Vagina (tissue), 2 donors: ENCODE measurements around the gene S100PBP. TPM values are rescaled to one million over a fixed set of nuclear protein-coding genes. Genes with fewer than 3 reads are reported as not detected.
"Not testable (repeated sequence)": the region's sequence is repeated elsewhere in the genome, so short reads cannot be mapped to it uniquely, and the experiment has no call there.

Experiments used
- DNase-seq, 2 donors: peaks; one replicate each; pipeline ENCODE4 v3.0.0-alpha.2; 2017; ENCODE audit errors: extremely low spot score in 2 of 2
- H3K27ac ChIP-seq: fragments of 200-600 bp; sonication (generic); one replicate; pipeline ENCODE4 v1.5.1; 2019
- H3K27me3 ChIP-seq: fragments of 200-600 bp; sonication (generic); one replicate; pipeline ENCODE4 v1.5.1; 2019
- H3K36me3 ChIP-seq, 2 donors: fragments of 200-600 bp; sonication (generic); one replicate each; pipeline ENCODE4 v1.5.1; 2017 to 2019
- H3K4me1 ChIP-seq: fragments of 200-600 bp; sonication (generic); one replicate; pipeline ENCODE4 v1.5.1; 2019
- H3K4me3 ChIP-seq, 2 donors: fragments of 200-600 bp; sonication (generic); 1 replicate in 1 of 2; 2 replicates in 1 of 2; pipeline ENCODE4 v1.5.1; 2016 to 2019
- H3K9me3 ChIP-seq: fragments of 200-600 bp; sonication (generic); one replicate; pipeline ENCODE4 v1.5.1; 2019
- POLR2A ChIP-seq, 2 donors: fragments of 450-650 bp; IDR thresholded peaks; one replicate each; pipeline ENCODE4 v1.6.1; 2017; ENCODE audit warnings: antibody characterized with exemption in 2 of 2, mild to moderate bottlenecking in 2 of 2, moderate library complexity in 2 of 2
- POLR2AphosphoS5 ChIP-seq, 2 donors: sonication (generic); formaldehyde crosslinking; IDR thresholded peaks; one replicate each; pipeline ENCODE4 v1.9.0; 2017; ENCODE audit warnings: antibody characterized with exemption in 2 of 2, mild to moderate bottlenecking in 2 of 2, low read depth in 1 of 2; ENCODE audit not compliant: insufficient read depth in 1 of 2
- intact Hi-C: fragments of 100-400 bp; cut with DNase I; formaldehyde crosslinking; loops from one replicate; pipeline ENCODE4 v1.15.1; 2023
- total RNA-seq: library from RNA; depleted of rRNA; stranded (reverse); fragments of >200 nt; gene quantifications from one replicate; pipeline ENCODE4 v1.2.3, GENCODE V29; 2016
- TF ChIP-seq, protein P1 (sequence below), 3 experiments: fragments of 450-650 bp in 2 of 3; fragments of 200-600 bp in 1 of 3; sonication (generic) in 1 of 3; IDR thresholded peaks; one replicate each; pipeline ENCODE4 v1.5.1; 2017 to 2019; ENCODE audit warnings: antibody characterized with exemption in 3 of 3, mild to moderate bottlenecking in 2 of 3, moderate library complexity in 2 of 3

S100PBP gene
- total RNA-seq, 1 donor from 2014 or later = 19.6 TPM

DNA sequence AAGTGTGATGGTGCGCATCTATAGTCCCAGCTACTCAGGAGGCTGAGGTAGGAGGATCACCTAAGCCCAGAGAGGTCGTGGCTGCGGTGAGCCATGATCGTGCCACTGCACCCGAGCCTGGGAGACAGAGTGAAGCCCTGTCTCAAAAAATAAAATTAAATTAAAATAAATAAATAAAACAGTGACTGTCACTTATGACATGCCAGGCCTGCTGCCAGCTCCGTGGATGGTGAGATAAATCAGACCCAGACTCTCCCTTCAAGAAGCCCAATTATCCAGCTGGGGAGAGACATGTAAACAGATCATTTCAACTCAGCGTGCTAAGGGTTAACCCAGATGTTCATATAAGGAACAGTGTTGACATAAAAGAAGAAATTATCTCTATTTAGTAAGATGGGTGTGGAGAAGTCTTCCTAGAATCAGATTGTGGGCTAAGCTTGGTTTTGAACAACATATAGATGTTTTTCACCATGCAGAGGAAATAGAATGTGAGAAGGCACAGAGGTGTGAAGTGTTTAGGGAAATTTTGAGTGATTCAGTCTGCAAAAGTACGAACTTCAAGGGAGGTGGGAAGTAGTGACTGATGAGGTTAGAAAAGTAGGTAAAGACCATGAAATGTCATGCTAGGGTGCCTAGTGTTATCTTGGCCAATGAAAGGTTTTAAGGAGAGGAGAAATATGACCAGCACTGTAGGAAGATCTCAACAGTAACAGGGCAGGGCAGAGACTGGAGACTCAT lies 18.6 kb upstream of the S100PBP start:
- Histone ChIP-seq H3K27me3 (no peaks in the 10 kb centered on the region), H3K27ac (no peak overlapping the region), H3K4me3 (no peak overlapping the region), H3K9me3 (no peaks in the 10 kb centered on the region), H3K36me3 (peaks cover 0 to 30% of the 10 kb centered on the region in 2 donors), H3K4me1 (no peaks in the 10 kb centered on the region)
- DNase-seq = no peak
- TF ChIP-seq POLR2AphosphoS5 (IDR thresholded peaks at IDR 0.05; ENCODE audit: insufficient read depth in 1 of 2, low read depth in 1 of 2) = no peak
- TF ChIP-seq, protein P1, sequence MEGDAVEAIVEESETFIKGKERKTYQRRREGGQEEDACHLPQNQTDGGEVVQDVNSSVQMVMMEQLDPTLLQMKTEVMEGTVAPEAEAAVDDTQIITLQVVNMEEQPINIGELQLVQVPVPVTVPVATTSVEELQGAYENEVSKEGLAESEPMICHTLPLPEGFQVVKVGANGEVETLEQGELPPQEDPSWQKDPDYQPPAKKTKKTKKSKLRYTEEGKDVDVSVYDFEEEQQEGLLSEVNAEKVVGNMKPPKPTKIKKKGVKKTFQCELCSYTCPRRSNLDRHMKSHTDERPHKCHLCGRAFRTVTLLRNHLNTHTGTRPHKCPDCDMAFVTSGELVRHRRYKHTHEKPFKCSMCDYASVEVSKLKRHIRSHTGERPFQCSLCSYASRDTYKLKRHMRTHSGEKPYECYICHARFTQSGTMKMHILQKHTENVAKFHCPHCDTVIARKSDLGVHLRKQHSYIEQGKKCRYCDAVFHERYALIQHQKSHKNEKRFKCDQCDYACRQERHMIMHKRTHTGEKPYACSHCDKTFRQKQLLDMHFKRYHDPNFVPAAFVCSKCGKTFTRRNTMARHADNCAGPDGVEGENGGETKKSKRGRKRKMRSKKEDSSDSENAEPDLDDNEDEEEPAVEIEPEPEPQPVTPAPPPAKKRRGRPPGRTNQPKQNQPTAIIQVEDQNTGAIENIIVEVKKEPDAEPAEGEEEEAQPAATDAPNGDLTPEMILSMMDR (IDR thresholded peaks at IDR 0.05) = no peak
- TF ChIP-seq POLR2A (IDR thresholded peaks at IDR 0.05) = no peak
- intact Hi-C loops = no loop called here

DNA sequence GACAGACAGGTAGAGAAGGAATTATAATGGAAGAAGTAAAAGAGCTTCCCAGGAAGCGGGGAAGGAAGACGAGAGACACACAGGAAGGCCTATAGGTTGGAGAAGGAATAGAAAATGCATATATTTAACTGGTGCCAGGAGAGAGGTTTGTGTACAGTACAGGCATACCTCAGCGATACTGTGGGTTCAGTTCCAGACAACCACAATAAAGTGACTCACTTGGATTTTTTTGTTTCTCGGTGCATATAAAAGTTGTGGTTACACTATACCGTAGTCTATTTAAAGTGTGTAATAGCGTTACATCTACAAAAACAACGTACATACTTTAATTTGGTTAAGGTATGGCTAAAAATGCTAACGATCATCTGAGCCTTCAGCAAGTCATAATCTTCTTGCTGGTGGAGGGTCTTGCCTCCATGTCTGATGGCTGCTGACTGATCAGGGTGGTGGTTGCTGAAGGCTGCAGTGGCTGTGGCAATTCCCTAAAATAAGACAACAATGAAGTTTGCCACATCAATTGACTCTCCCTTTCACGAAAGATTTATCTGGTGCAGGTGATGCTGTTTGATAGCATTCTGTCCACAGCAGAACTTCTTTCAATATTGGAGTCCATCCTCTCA lies 16.2 kb upstream of the S100PBP start:
- H3K36me3 ChIP-seq = peaks cover 0 to 25% of the 10 kb centered on the region in 2 donors

DNA sequence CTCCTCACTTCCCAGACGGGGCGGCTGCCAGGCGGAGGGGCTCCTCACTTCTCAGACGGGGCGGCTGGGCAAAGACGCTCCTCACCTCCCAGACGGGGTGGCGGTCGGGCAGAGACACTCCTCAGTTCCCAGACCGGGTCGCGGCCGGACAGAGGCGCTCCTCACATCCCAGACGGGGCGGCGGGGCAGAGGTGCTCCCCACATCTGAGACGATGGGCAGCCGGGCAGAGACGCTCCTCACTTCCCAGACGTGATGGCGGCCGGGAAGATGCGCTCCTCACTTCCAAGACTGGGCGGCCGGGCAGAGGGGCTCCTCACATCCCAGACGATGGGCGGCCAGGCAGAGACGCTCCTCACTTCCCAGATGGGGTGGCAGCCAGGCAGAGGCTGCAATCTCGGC lies 13.0 kb upstream of the S100PBP start:
- H3K36me3 ChIP-seq = peaks cover 0 to 19% of the 10 kb centered on the region in 2 donors
- intact Hi-C loops, H3K9me3 ChIP-seq, DNase-seq, H3K4me3 ChIP-seq, H3K27me3 ChIP-seq, H3K27ac ChIP-seq, H3K4me1 ChIP-seq: not testable (repeated sequence)

More for the DNA sequence above, 16.2 kb upstream of the S100PBP start:
- intact Hi-C loops = no loop called here
- no peak overlapping the region for H3K4me3 ChIP-seq
- no peak for DNase-seq
- H3K27me3 ChIP-seq = no peaks in the 10 kb centered on the region
- TF ChIP-seq POLR2A (IDR thresholded peaks at IDR 0.05) (no peak), POLR2AphosphoS5 (IDR thresholded peaks at IDR 0.05; ENCODE audit: insufficient read depth in 1 of 2, low read depth in 1 of 2) (no peak)
- TF ChIP-seq, protein P1 (IDR thresholded peaks at IDR 0.05) = no peak
- H3K9me3 ChIP-seq = no peaks in the 10 kb centered on the region
- no peak overlapping the region for H3K27ac ChIP-seq
- no peaks in the 10 kb centered on the region for H3K4me1 ChIP-seq

DNA sequence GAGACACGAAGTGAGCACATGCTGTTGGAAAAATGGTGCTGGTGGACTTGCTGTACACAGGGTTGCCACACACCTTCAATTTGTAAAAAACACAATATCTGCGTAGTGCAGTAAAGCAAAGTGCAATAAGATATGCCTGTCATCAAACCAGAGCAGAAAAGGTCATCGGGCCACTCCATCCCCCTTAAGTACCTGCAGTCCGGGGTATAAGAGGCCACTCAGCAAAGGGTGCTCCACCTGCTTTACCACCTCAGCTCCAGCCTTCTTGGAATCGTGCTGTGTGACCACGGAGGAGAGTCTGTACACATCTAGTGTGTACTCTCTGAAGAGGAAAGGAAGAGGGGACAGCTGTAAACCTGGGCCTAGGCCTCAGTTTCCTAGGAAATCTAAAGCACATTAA lies 11.2 kb upstream of the S100PBP start:
- no peaks in the 10 kb centered on the region for H3K4me1 ChIP-seq
- H3K9me3 ChIP-seq = no peaks in the 10 kb centered on the region
- H3K27me3 ChIP-seq = no peaks in the 10 kb centered on the region
- peaks cover 0 to 35% of the 10 kb centered on the region in 2 donors for H3K36me3 ChIP-seq
- H3K4me3 ChIP-seq = no peak overlapping the region
- H3K27ac ChIP-seq = no peak overlapping the region
- TF ChIP-seq POLR2A (IDR thresholded peaks at IDR 0.05) (no peak), POLR2AphosphoS5 (IDR thresholded peaks at IDR 0.05; ENCODE audit: insufficient read depth in 1 of 2, low read depth in 1 of 2) (no peak)
- TF ChIP-seq, protein P1 (IDR thresholded peaks at IDR 0.05) = no peak
- intact Hi-C loops = no loop called here
- DNase-seq = no peak

DNA sequence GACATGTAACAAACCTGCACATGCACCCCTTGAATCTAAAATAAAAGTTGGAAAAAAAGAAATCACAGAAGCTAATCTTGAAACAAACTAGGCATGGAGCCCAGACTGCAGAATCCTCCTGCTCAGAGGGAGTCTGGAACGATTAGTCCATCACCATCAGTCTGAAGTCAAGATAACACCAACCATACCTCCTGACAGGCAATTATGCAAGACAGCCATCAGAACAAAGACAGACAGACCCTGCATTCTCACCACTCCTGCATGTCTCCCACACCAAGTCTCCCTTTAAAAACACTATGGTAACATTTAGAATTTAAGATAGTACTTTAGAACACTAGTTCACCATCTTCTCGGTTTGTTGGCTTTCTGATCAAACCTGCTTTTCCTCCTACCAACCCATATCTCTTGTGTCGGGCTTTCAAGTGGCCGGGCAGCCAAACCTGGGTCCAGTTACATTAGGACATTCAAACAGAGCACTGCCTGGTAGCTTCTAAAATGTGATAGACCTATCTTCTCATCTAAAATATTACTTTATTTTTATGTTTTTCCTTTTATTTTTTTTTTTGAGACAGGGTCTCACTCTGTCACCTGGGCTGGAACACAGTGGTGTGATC lies 10.4 kb upstream of the S100PBP start:
- intact Hi-C loops = no loop called here
- no peak for DNase-seq
- Histone ChIP-seq H3K27me3 (no peaks in the 10 kb centered on the region), H3K9me3 (no peaks in the 10 kb centered on the region), H3K4me3 (no peak overlapping the region), H3K36me3 (peaks cover 0 to 35% of the 10 kb centered on the region in 2 donors), H3K27ac (no peak overlapping the region), H3K4me1 (no peaks in the 10 kb centered on the region)
- TF ChIP-seq POLR2A (IDR thresholded peaks at IDR 0.05) = no peak
- TF ChIP-seq, protein P1 (IDR thresholded peaks at IDR 0.05) = no peak
